Spinal cord (tissue), 10 donors: ENCODE results near the gene SETDB1. TPM values are rescaled to one million over a fixed set of nuclear protein-coding genes. Genes with fewer than 3 reads are reported as not detected.

ENCODE experiments used
- DNase-seq, 6 donors: peaks; one replicate each; pipeline versions ENCODE4 v3.0.0 to v3.0.0-alpha.2; 2013 to 2015; ENCODE audit warnings: low spot score in 6 of 6, low read depth in 4 of 6
- H3K27ac ChIP-seq: one replicate; pipeline ENCODE4 v1.5.1; 2013; ENCODE audit warnings: low read depth, low read length, control low read depth
- H3K27me3 ChIP-seq: one replicate; pipeline ENCODE4 v1.6.1; 2013; ENCODE audit warnings: low read length; ENCODE audit not compliant: control insufficient read depth, insufficient read depth
- H3K36me3 ChIP-seq: one replicate; pipeline ENCODE4 v1.6.1; 2013; ENCODE audit warnings: low read length; ENCODE audit not compliant: control insufficient read depth, insufficient read depth
- H3K4me1 ChIP-seq: one replicate; pipeline ENCODE4 v1.6.1; 2013; ENCODE audit warnings: low read length; ENCODE audit not compliant: control insufficient read depth, insufficient read depth
- H3K4me3 ChIP-seq: one replicate; pipeline ENCODE4 v1.5.1; 2013; ENCODE audit warnings: low read depth, low read length, control low read depth
- H3K9me3 ChIP-seq: one replicate; pipeline ENCODE4 v1.6.1; 2013; ENCODE audit warnings: low read length; ENCODE audit not compliant: control insufficient read depth, insufficient read depth
- WGBS: methylation state at CpG from one replicate; pipeline ENCODE4 v1.1.5; 2013; ENCODE audit warnings: missing lambda C conversion rate; ENCODE audit not compliant: insufficient coverage; 5-methylcytosine and 5-hydroxymethylcytosine counted together
- polyA plus RNA-seq, 2 donors: library from polyadenylated mRNA; unstranded; fragments of 120-200 nt; gene quantifications; one replicate each; pipeline ENCODE4 v1.2.1, GENCODE V29; 2013; ENCODE audit not compliant: insufficient read length in 2 of 2
- total RNA-seq, 2 donors: library from RNA; depleted of rRNA in 1 of 2; stranded (reverse); fragments of 120-200 nt in 1 of 2; fragments of >200 nt in 1 of 2; gene quantifications; one replicate each; pipeline versions ENCODE4 v1.2.3 to v1.2.4, GENCODE V29; 2013 to 2014
- donor health status: healthy.

SETDB1 gene
- total and polyA plus RNA-seq, 4 donors, result 39.7 to 58.6 (median 47.7) TPM

GRCh38 chr1:150971583-150972416 lies 45.6 kb downstream of the SETDB1 start:
- Histone ChIP-seq H3K4me1 (peaks cover 67% of the 10 kb centered on the region), H3K9me3 (no peaks in the 10 kb centered on the region), H3K36me3 (peaks cover 43% of the 10 kb centered on the region), H3K27ac (peak overlapping the region; percentile 25), H3K27me3 (no peaks in the 10 kb centered on the region), H3K4me3 (no peak overlapping the region)
- no peak for DNase-seq
- WGBS, result 39% methylated on average over 5 of the region's 6 CpGs

- 58% methylated on average over 3 of the region's 4 CpGs for WGBS
- peak overlapping the region; percentile 82 for H3K4me3 ChIP-seq
- H3K4me1 ChIP-seq, result peaks cover 70% of the 10 kb centered on the region
- no peaks in the 10 kb centered on the region for H3K9me3 ChIP-seq
- H3K36me3 ChIP-seq, result peaks cover 37% of the 10 kb centered on the region
- no peaks in the 10 kb centered on the region for H3K27me3 ChIP-seq
- no peak overlapping the region for H3K27ac ChIP-seq
- no peak for DNase-seq
Observed at GRCh38 chr1:150972417-150972940, 46.3 kb downstream of the SETDB1 start.

GRCh38 chr1:150973258-150973835 lies 47.2 kb downstream of the SETDB1 start:
- WGBS, result 17% methylated on average over 15 of the region's 15 CpGs
- Histone ChIP-seq H3K36me3 (peaks cover 28% of the 10 kb centered on the region), H3K27me3 (no peaks in the 10 kb centered on the region), H3K4me1 (peaks cover 63% of the 10 kb centered on the region), H3K9me3 (no peaks in the 10 kb centered on the region), H3K27ac (peak overlapping the region; percentile 78), H3K4me3 (peak overlapping the region; percentile 82)
- DNase-seq, result no peak

- peak in 3 of 6 donors; percentile 24 to 60 (median 50) for DNase-seq
- Histone ChIP-seq H3K36me3 (peaks cover 22% of the 10 kb centered on the region), H3K4me3 (peak overlapping the region; percentile 82), H3K27me3 (no peaks in the 10 kb centered on the region), H3K27ac (peak overlapping the region; percentile 78), H3K9me3 (no peaks in the 10 kb centered on the region), H3K4me1 (peaks cover 58% of the 10 kb centered on the region)
- under 1% methylated on average over 66 of the region's 67 CpGs for WGBS
Observed at GRCh38 chr1:150973836-150974579, 47.8 kb downstream of the SETDB1 start.

GRCh38 chr1:150974580-150975478 lies 48.7 kb downstream of the SETDB1 start, which contains the start of gene CERS2:
TSS of gene CERS2 (minus strand) at chr1:150974835. CDS start at chr1:150969090, 5,745 bp downstream.
- peak within 1 kb of the TSS; percentile 82 for H3K4me3 ChIP-seq
- H3K9me3 ChIP-seq, result no peaks in the 10 kb centered on the region
- H3K27me3 ChIP-seq, result no peaks in the 10 kb centered on the region
- DNase-seq, result peak in 4 of 6 donors; percentile 43 to 90 (median 66)
- H3K36me3 ChIP-seq, result peaks cover 19% of the 10 kb centered on the region
- H3K4me1 ChIP-seq, result peaks cover 58% of the 10 kb centered on the region
- peak within 1 kb of the TSS; percentile 84 for H3K27ac ChIP-seq
- under 1% methylated on average over 86 of the region's 106 CpGs for WGBS

- Histone ChIP-seq H3K36me3 (peaks cover 12% of the 10 kb centered on the region), H3K4me3 (no peak overlapping the region), H3K27me3 (no peaks in the 10 kb centered on the region), H3K4me1 (peaks cover 51% of the 10 kb centered on the region), H3K27ac (no peak overlapping the region), H3K9me3 (no peaks in the 10 kb centered on the region)
- WGBS, result 92% methylated on average over 6 of the region's 9 CpGs
- no peak for DNase-seq
Observed at GRCh38 chr1:150976401-150976821, 50.2 kb downstream of the SETDB1 start.

- H3K9me3 ChIP-seq, result no peaks in the 10 kb centered on the region
- H3K27ac ChIP-seq, result peak overlapping the region; percentile 33
- peaks cover 44% of the 10 kb centered on the region for H3K4me1 ChIP-seq
- no peaks in the 10 kb centered on the region for H3K27me3 ChIP-seq
- no peak overlapping the region for H3K4me3 ChIP-seq
- H3K36me3 ChIP-seq, result peaks cover 7% of the 10 kb centered on the region
- no peak for DNase-seq
- 64% methylated on average over 7 of the region's 11 CpGs for WGBS
Observed at GRCh38 chr1:150976879-150977694, 50.9 kb downstream of the SETDB1 start.
